Spleen (tissue), 7 donors: ENCODE measurements around the gene TRIM16.
"Not testable (repeated sequence)": the region's sequence is repeated elsewhere in the genome, so short reads cannot be mapped to it uniquely, and the experiment has no call there.

Experiments used
- CTCF ChIP-seq, 11 experiments: fragments of 200-600 bp in 7 of 11; fragments of 450-650 bp in 4 of 11; sonication (generic) in 4 of 11; IDR thresholded peaks in 8 of 11; conservative IDR thresholded peaks in 3 of 11; 1 replicate in 7 of 11; 2 replicates in 4 of 11; pipeline versions ENCODE4 v1.4.0 to v1.8.0; 2016 to 2021; ENCODE audit warnings: antibody characterized with exemption in 11 of 11, inconsistent platforms in 4 of 11, mild to moderate bottlenecking in 1 of 11
- POLR2A ChIP-seq, 3 donors: fragments of 450-650 bp; IDR thresholded peaks; one replicate each; pipeline ENCODE4 v1.5.1; 2017; ENCODE audit warnings: antibody characterized with exemption in 3 of 3, mild to moderate bottlenecking in 1 of 3
- POLR2AphosphoS5 ChIP-seq, 3 donors: sonication (generic); formaldehyde crosslinking; IDR thresholded peaks; one replicate each; pipeline ENCODE4 v1.5.1; 2017; ENCODE audit warnings: antibody characterized with exemption in 3 of 3
- donor health status: DM: no; HTN: no; CAD: no; lungs with moderate emphysema.
- donor health status: DM: no; HTN: no; CAD: no.
- donor health status: DM: no; HTN: no; CAD: no.

DNA sequence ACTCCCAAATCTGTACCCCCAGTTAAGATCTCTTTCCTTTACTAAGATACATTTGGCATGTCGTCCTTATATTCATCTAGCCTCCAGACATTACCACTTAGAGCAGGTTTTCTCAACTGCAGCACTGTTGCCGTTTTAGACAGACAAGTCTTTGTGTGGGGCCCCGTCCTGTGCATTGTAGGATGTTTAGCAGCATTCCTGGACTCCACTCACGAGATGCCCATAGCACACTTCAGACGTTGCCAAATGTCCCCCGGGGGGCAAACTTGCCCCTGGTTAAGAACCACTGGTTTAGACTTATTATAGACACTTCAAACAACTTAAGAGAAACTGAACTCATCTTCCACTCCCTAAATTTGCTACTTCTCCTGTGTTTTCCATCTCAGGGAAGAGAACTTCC lies 8.1 kb downstream of the TRIM16 start:
- TF ChIP-seq POLR2AphosphoS5 (IDR thresholded peaks at IDR 0.05); CTCF (IDR thresholded peaks at IDR 0.05 in 8 of 11, conservative IDR thresholded peaks at IDR 0.05 in 3 of 11); POLR2A (IDR thresholded peaks at IDR 0.05): not testable (repeated sequence)
